Epidermal melanocyte (primary cell): Measurements from ENCODE around the gene VAMP8.
"Not testable (repeated sequence)": the region's sequence is repeated elsewhere in the genome, so short reads cannot be mapped to it uniquely, and the experiment has no call there.

Source experiments
- DNase-seq: peaks from one replicate; pipeline ENCODE4 v3.0.0; 2011; ENCODE audit warnings: low spot score; ENCODE audit not compliant: insufficient read length

Gene VAMP8

DNA sequence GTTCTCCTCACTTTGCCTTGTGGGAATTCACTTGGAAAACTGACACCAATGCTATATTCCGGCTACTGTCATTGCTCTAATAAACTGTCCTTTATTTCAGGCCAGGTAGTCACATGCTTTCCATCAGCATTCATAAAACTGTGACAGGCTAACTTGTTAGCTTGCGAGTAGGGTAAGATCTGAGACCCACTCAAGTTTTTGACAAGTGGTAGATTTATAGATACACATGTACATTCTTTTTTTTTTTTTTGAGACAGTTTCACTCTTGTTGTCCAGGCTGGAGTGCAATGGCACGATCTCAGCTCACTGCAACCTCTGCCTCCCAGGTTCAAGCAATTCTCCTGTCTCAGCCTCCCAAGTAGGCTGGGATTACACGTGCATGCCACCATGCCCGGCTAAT lies 40.3 kb downstream of the VAMP8 start:
- not testable (repeated sequence) for DNase-seq

DNA sequence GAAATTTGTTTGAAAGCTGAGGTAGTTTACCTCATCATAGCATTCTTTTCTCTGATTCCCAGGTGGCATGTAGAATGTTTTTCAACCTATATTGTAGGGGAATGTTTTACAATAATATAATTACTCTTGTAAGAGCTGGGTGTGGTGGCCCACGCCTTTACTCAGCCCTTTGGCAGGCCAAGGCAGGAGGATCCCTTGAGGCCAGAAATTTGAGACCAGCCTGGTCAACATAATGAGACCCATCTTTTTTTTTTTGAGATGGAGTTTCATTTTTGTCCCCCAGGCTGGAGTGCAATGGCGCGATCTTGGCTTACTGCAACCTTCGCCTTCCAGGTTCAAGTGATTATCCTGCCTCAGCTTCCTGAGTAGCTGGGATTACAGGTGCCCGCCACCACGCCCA lies 42.2 kb downstream of the VAMP8 start:
- no peak for DNase-seq

DNA sequence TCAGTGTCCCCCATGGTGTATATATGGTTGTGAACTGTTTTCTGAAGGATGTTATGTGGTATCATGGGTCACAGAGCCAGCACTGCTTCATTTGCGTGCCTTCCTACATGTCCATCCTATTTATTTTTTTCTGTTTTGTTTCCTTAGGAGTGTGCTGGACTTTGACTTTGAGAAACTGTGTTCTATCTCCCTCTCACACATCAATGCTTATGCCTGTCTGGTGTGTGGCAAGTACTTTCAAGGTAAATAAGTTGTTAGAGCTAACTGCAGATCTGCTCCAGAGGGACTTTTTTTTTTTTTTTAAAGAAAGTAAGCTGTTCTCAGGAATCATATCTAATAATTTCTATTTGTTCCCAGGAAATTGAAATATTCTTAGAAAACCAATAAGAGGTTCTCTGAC lies 44.0 kb downstream of the VAMP8 start:
- no peak for DNase-seq

DNA sequence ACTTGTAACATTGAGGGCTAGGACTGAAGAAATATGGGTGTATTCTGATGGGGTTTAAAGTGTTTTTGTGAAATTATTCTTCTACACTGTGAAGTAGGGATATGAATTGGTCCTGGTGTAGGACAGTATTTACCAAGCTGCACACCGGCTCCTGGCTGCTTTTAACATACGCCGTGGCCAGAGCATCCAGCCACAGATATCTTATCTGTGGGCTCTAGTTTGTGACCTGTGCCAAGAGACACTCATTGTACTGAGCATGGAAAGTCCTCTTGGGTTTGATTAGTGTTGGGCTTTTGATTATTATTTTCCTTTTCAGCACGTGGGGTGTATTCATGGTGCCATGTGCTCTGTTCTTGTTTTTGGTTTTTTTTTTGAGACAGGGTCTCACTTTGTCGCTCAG lies 46.6 kb downstream of the VAMP8 start:
- DNase-seq: no peak

DNA sequence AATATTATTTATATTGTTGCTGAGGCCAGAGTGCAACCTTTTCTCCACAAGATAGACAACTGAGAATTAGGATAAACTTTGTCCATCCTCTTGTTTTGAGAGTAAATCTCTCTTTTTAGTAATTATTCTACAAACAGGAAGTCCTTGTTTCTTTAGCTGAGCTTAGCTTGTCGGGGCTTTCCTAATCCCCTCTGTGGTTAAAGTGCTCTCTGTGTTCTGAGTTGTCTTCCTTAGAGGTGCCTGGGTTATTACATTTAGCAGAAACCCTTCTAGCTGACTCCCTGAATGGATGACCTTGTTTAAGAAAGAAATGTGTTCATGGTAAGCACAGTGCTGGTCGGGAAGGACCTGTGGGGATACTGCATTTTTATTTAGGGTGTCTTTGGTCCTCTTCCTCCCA lies 51.3 kb downstream of the VAMP8 start:
- DNase-seq: no peak

DNA sequence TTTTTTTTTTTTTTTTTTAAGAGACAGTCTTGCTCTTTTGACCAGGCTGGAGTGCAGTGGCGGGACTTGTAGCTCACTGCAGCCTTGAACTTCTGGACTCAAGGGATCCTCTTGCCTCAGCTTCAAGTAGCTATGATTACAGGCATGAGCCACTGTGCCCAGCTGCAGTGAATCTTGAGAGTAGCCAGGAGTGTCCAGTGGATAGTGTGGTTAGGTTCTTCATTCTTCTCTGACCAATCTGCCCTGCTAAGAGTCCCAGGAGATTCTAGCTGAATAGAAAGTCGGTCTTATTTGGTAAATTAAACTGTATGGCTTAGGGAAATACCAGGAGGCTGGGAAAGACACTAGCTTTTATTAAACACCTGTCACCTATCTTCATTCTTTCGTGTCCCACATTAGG lies 53.9 kb downstream of the VAMP8 start:
- no peak for DNase-seq
